GM19452 (cell line): ENCODE measurements around the gene MAP3K6.

Experiments
- ATAC-seq: cut with Tn5 transposase; IDR thresholded peaks from one replicate; pipeline ENCODE4 v1.9.1; 2021; ENCODE audit not compliant: unreplicated experiment

MAP3K6 gene

GRCh38 chr1:27379564-27380122 is 12.9 kb upstream of the MAP3K6 start:
- no peak for ATAC-seq

DNA sequence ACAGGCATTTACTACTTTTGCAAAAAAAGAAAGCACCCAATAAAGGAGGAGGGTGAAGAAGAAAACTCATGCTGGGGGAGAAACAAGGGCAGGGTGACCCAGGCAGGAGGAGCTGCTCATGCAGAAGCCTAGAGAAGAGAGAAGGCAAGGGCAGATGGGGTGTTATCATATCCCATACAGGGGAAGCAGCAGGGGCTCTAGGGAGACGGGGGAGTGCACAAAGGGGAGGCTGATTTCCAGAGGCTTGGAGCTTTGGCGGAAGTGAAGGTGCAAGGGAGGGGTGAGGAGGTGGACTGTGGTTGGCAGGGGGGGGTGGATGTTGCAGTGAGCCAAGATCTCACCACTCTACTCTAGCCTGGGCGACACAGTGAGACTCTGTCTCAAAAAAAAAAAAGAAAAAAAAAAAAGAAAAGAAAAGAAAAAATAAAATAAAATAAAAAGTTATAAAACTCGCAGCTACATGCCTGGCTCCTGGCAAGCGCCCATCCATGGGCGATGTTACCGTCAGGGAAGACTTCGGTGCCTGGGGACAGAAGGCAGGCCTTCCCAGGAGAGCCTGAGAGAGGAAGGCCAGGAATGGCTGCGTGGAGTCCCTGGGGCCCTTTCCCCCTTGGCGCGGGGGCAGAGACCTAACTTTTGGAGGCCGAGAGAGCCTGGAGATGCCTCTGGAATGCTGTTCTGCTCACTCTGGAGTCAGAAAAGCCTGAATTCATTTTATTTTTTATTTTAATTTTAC is 11.2 kb upstream of the MAP3K6 start:
- ATAC-seq, result no peak

DNA sequence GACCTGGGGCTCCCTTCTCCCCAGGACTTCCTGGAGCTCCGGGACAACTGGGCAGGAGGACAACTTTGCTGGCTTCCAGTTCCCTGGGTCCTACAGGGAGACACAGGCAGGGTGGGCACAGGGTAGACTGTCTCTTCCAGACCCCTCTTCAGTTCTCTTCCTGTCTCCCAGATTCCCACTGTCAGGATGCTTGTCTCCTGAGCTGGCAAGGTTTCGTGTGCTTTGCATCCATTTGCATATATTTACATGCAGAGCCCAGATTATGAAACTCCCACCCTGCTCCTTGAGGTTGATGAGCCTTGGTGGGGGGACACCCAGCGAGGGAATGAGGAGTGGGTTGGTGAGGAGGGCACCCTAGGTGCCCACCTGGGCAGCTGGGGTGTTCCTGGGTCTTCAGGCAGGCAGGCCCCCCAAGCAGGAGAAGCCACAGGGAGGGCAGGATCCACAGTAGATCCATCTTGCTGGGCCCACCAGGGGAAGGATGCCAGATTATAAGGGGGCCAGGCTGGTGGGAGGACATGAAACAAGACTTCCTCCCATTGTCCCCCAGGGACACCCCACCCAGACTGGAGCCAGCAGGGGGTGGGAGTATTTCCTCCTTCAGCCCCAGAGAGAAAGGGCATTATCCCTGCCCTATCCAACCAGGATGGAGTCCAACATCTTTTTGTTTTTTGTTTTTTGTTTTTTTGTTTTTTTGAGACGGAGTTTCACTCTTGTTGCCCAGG is 7.8 kb upstream of the MAP3K6 start, which contains the start of gene FCN3:
TSS of gene FCN3 (minus strand) at position 463 of the 725 bp plus-strand sequence. CDS start at position 457, 6 bp downstream.
- ATAC-seq, result no peak

GRCh38 chr1:27372808-27373690 is 6.3 kb upstream of the MAP3K6 start:
- no peak for ATAC-seq

DNA sequence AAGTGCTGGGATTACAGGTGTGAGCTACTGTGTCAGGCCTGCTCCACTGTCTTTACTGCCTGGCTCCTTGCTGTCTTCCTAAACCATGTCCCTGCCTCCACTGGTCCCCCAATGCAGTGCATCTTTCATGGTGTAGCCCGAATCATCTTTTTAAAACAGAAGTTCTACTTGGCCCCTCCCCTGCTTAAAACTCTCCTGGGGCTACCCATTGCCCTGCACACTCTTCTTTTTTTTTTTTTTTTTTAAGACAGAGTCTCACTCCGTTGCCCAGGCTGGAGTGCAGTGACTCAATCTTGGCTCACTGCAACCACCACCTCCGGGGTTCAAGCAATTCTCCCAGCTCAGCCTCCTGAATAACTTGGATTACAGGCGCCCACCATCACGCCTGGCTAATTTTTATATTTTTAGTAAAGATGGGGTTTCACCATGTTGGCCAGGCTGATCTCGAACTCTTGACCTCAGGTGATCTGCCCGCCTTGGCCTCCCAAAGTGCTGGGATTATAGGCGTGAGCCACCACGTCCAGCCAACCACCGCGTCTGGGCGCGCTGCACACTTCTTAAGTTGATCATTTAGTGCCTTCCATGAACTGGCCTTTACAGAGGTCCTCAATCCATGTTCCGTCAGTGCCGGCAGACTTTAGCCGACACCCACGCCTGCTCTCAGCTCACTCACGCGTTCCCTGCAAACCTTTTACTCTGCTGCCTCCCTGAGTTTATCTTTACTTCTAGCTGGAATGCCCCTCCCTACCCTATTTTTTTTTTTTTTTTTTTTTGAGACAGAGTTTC is 5.5 kb upstream of the MAP3K6 start:
- no peak for ATAC-seq

- no peak for ATAC-seq
Measured at GRCh38 chr1:27368869-27369582, 2.3 kb upstream of the MAP3K6 start.

DNA sequence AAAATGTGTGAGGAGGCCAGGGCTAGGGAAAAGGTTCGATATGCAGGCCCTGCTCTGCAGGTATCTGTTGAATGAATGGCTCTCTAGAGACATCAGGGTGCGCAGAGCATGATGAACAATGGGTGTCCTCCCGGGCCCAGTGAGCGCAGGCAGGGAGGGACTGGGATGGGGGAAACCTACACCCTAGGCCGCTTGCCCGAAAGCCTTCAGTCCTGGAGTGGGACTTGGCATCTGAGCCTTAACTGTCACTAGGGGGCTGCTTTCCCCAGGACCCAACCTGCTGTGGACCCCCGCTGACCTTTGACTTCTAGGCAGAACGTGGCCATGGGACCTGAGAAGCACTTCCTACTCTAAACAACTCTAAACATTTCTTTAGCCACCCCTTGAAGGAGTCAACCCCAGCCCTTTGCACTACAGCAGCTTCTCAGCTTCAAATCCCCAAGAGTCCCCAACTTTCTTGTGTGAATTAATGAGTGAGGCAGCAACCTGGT is 444 bp upstream of the MAP3K6 start:
- no peak for ATAC-seq

DNA sequence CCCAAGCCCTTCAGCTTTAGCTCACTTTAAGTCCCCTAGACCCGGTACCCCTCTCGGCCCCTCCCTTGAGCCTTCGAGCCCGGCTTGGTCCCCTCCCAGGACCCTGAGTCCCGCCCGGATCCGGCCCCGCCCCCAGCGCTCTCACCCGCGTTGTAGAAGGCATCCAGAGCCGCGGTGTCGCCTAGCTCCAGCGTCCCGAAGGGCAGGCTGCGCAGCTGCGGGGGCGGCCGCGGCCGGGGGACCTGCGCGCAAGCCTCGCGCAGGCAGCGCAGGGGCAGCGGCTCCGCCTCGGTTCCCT is 699 bp downstream of the MAP3K6 start:
- ATAC-seq, result no peak

GRCh38 chr1:27365372-27366112 is 1.2 kb downstream of the MAP3K6 start:
- ATAC-seq, result no peak

GRCh38 chr1:27364696-27365371 is 1.9 kb downstream of the MAP3K6 start:
- ATAC-seq, result no peak

GRCh38 chr1:27363766-27364695 is 2.7 kb downstream of the MAP3K6 start:
- ATAC-seq, result no peak

- ATAC-seq, result no peak
Measured at GRCh38 chr1:27361553-27361952, 5.2 kb downstream of the MAP3K6 start.

DNA sequence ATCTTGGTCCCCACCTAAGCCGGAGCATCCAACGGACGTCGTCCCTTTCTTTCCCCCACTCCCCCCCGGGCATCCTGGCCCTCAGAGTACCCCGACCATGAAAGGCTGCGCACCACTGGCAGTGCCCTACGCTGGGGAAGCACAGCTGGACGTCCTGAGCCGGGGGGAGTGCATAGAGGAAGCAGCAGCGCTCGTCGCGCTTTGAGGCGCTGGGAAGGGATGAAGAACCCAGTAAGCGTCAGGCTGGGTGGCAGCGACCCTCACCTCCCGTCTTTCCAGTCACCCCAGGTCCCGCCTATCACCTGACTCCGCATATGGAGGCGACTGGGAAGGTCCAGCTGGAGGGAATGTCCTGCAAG is 5.7 kb downstream of the MAP3K6 start:
- ATAC-seq, result no peak

GRCh38 chr1:27360159-27361043 is 6.4 kb downstream of the MAP3K6 start:
- no peak for ATAC-seq

- ATAC-seq, result no peak
Measured at GRCh38 chr1:27359822-27360158, 7.0 kb downstream of the MAP3K6 start.

DNA sequence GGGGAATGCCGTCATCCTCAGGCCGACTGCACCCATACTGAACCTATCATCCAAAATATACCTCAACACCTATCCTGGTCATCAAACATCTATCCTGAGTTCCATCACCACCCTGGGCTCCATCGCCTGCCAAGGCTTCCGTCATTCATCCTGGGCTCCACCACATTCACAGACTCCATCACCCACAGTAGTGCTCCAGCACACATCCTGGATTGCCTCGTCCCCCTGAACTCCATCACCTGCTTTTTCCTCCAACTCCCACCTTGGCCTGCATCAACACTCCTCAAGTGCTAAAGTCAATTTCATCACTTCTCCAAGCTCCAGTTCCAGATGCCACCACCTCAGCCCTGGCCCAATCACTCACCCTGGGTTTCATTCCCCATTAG is 7.8 kb downstream of the MAP3K6 start:
- ATAC-seq, result no peak
